Esophagus squamous epithelium (tissue), 5 donors: ENCODE measurements around the gene CALHM6. TPM values are rescaled to one million over a fixed set of nuclear protein-coding genes. Genes with fewer than 3 reads are reported as not detected.

Source experiments
- DNase-seq: peaks from one replicate; lab custom pipeline; 2025; lab: John Stamatoyannopoulos, UW
- H3K27ac ChIP-seq, 4 donors: fragments of 200-600 bp; sonication (generic); one replicate each; pipeline ENCODE4 v1.5.1; 2016 to 2019; ENCODE audit warnings: mild to moderate bottlenecking in 1 of 4
- H3K27me3 ChIP-seq, 4 donors: fragments of 200-600 bp; sonication (generic); 1 replicate in 3 of 4; 2 replicates in 1 of 4; pipeline versions ENCODE4 v1.5.1 to v1.6.0; 2017 to 2021; ENCODE audit warnings: antibody characterized with exemption in 1 of 4
- H3K36me3 ChIP-seq, 3 donors: fragments of 200-600 bp; sonication (generic); one replicate each; pipeline ENCODE4 v1.5.1; 2016 to 2019
- H3K4me1 ChIP-seq, 3 donors: fragments of 200-600 bp; sonication (generic); one replicate each; pipeline ENCODE4 v1.5.1; 2017 to 2019
- H3K4me3 ChIP-seq, 4 donors: fragments of 200-600 bp; sonication (generic); 1 replicate in 3 of 4; 2 replicates in 1 of 4; pipeline ENCODE4 v1.5.1; 2016 to 2019; ENCODE audit warnings: mild to moderate bottlenecking in 2 of 4, moderate library complexity in 1 of 4
- H3K9me3 ChIP-seq, 3 donors: fragments of 200-600 bp; sonication (generic); one replicate each; pipeline ENCODE4 v1.5.1; 2016 to 2019
- CTCF ChIP-seq, 6 experiments: fragments of 450-650 bp in 4 of 6; fragments of 200-600 bp in 2 of 6; sonication (generic) in 2 of 6; IDR thresholded peaks; one replicate each; pipeline ENCODE4 v1.5.1; 2016 to 2019; ENCODE audit warnings: antibody characterized with exemption in 6 of 6, mild to moderate bottlenecking in 4 of 6, moderate library complexity in 4 of 6
- POLR2A ChIP-seq, 4 donors: fragments of 450-650 bp; IDR thresholded peaks; one replicate each; pipeline ENCODE4 v1.6.1; 2017; ENCODE audit warnings: antibody characterized with exemption in 4 of 4, mild to moderate bottlenecking in 4 of 4, moderate library complexity in 3 of 4
- WGBS, 2 donors: methylation state at CpG; one replicate each; pipeline ENCODE4 v1.1.5; 2018; 5-methylcytosine and 5-hydroxymethylcytosine counted together
- intact Hi-C: fragments of 100-400 bp; cut with DNase I; formaldehyde crosslinking; loops from one replicate; pipeline ENCODE4 v1.15.0; 2022
- total RNA-seq, 4 donors: library from RNA; depleted of rRNA; stranded (reverse); fragments of >200 nt; gene quantifications; one replicate each; pipeline ENCODE4 v1.1.0, GENCODE V29; 2016
- donor health status: DM: yes; HTN: yes; CAD: no.

The CALHM6 gene
- total RNA-seq, 4 donors from 2014 or later: 1.4 to 7.8 (median 3.6) TPM

DNA sequence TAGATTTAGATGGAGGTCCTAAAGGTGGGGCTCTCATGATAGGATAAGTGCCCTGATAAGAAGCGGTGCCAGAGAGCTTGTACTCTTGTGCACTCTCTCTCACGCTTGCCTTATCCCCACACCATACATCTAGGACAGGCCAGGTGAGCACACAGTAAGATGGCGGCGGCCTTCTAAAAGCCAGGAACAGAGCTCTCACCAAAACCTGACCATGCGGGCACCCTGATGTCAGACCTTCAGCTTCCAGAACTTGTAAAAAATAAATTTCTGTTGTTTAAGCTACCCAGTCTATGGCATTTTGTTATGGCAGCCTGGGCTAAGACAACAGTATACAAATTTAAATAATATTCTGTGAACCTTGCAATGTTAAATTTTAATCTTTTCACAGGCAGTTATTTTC lies 40.8 kb upstream of the CALHM6 start:
- no peak for DNase-seq
- TF ChIP-seq CTCF (IDR thresholded peaks at IDR 0.05): no peak
- Histone ChIP-seq H3K27ac (no peak overlapping the region), H3K9me3 (no peaks in the 10 kb centered on the region), H3K36me3 (no peaks in the 10 kb centered on the region), H3K27me3 (no peaks in the 10 kb centered on the region), H3K4me1 (peaks cover 0 to 17% (median 14%) of the 10 kb centered on the region in 3 donors), H3K4me3 (no peak overlapping the region)
- intact Hi-C loops: no loop called here
- 96% methylated on average over 5 of the region's 5 CpGs for WGBS, 2 donors

DNA sequence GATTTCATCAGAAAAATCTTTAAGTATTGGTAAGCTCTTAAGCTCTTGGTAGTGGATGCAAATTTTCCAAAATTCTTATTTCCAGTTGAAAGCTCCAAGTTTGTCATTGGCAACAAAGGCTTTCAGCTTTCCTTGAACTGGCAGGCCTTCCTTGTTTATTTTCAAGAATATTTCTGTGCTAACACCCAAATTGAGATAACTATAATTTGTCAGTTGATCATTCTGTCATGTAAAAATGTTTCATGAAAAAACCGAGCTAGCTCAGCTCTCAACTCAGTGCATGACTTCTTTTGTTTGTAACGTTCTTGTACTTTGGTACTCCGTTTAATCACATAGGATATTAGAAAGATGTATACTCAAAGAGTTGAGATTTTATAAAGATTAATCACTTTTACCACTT lies 38.9 kb upstream of the CALHM6 start:
- H3K27ac ChIP-seq: no peak overlapping the region
- H3K4me3 ChIP-seq: no peak overlapping the region
- no peak for DNase-seq
- 58 to 61% methylated on average over 3 of the region's 3 CpGs for WGBS, 2 donors
- peaks cover 0 to 30% (median 14%) of the 10 kb centered on the region in 3 donors for H3K4me1 ChIP-seq
- intact Hi-C loops: no loop called here
- no peaks in the 10 kb centered on the region for H3K9me3 ChIP-seq
- peaks cover 0 to 9% (median 0%) of the 10 kb centered on the region in 3 donors for H3K36me3 ChIP-seq
- H3K27me3 ChIP-seq: no peaks in the 10 kb centered on the region
- no peak for TF ChIP-seq POLR2A (IDR thresholded peaks at IDR 0.05)
- no peak for TF ChIP-seq CTCF (IDR thresholded peaks at IDR 0.05)

DNA sequence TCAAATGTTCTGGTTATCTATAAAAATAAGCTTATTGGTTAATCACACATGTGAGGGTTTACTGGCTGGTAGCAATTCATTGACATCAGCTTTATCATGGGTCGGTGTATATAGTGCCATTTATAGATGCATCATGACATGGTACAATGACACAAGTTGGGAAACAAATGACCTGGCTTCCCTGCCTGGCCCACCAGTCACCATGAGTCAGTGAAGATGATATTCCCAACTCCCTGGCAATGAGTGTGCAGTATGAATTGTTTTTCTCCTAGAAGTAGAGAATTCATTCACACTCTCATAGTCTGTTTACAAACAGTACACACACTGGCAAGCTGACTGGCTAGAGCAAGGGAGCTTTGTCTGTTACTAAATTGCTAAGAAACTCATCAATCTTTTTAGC lies 37.2 kb upstream of the CALHM6 start:
- Histone ChIP-seq H3K27me3 (no peaks in the 10 kb centered on the region), H3K36me3 (peaks cover 0 to 27% (median 0%) of the 10 kb centered on the region in 3 donors), H3K4me1 (peaks cover 0 to 30% (median 14%) of the 10 kb centered on the region in 3 donors), H3K9me3 (no peaks in the 10 kb centered on the region), H3K4me3 (no peak overlapping the region), H3K27ac (no peak overlapping the region)
- WGBS, 2 donors: 44 to 53% methylated on average over 1 of the region's 1 CpG
- DNase-seq: no peak
- no peak for TF ChIP-seq CTCF (IDR thresholded peaks at IDR 0.05)
- TF ChIP-seq POLR2A (IDR thresholded peaks at IDR 0.05): no peak
- intact Hi-C loops: no loop called here

DNA sequence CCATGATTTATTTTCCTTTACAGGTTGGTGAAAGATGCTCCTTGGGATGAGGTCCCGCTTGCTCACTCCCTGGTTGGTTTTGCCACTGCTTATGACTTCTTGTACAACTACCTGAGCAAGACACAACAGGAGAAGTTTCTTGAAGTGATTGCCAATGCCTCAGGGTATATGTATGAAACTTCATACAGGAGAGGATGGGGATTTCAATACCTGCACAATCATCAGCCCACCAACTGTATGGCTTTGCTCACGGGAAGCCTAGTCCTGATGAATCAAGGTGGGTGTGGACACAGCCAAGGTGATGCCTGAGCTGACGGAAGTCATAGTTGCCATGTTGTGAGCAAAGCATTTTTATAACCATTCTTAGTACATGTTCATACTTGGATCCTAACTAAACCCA lies 34.6 kb upstream of the CALHM6 start:
- intact Hi-C loops: no loop called here
- DNase-seq: no peak
- 53 to 58% methylated on average over 3 of the region's 3 CpGs for WGBS, 2 donors

DNA sequence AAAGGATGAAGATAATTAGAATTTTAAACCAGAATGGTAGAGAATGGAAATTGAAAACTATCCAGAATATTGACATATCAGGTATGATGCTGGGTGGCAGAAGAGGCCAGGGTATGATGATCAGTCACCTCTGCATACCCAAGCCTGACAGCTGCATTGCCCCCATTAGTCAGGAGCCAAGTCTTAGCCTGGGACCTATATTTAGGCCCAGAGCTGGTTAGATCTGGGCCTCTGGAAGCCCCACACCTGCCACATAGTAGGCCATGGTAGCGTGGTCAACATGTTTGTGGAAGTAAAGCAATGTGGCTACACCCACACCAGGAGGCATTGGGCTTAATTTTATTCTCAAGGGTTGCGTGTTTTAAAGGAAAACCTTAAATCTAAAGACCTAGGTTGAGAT lies 32.1 kb upstream of the CALHM6 start:
- Histone ChIP-seq H3K9me3 (no peaks in the 10 kb centered on the region), H3K4me1 (peaks cover 0 to 13% (median 0%) of the 10 kb centered on the region in 3 donors), H3K4me3 (no peak overlapping the region), H3K27ac (no peak overlapping the region), H3K27me3 (no peaks in the 10 kb centered on the region), H3K36me3 (peaks cover 0 to 70% (median 0%) of the 10 kb centered on the region in 3 donors)
- DNase-seq: no peak
- TF ChIP-seq CTCF (IDR thresholded peaks at IDR 0.05) (no peak), POLR2A (IDR thresholded peaks at IDR 0.05) (no peak)
- 96% methylated on average over 2 of the region's 2 CpGs; no CpG with 5 or more reads in 1 of the 2 donors for WGBS, 2 donors
- intact Hi-C loops: no loop called here

More for the DNA sequence above, 34.6 kb upstream of the CALHM6 start:
- no peak for TF ChIP-seq POLR2A (IDR thresholded peaks at IDR 0.05)
- TF ChIP-seq CTCF (IDR thresholded peaks at IDR 0.05): no peak
- Histone ChIP-seq H3K27ac (peak overlapping the region in 1 of 4 donors; percentile 2), H3K36me3 (peaks cover 0 to 45% (median 0%) of the 10 kb centered on the region in 3 donors), H3K27me3 (no peaks in the 10 kb centered on the region), H3K9me3 (no peaks in the 10 kb centered on the region), H3K4me3 (no peak overlapping the region), H3K4me1 (peaks cover 0 to 26% (median 14%) of the 10 kb centered on the region in 3 donors)
